GM23338 (cell line): ENCODE measurements around the gene NFATC3. TPM values are rescaled to one million over a fixed set of nuclear protein-coding genes. Genes with fewer than 3 reads are reported as not detected.
A peak's percentile ranks its signal among the peaks of the same experiment; 100 is the strongest.

Source experiments
- ATAC-seq: fragments of 200-7000 bp; cut with Tn5 transposase; 3 replicates; pipeline ENCODE4 v1.9.1; 2020
- DNase-seq: peaks from one replicate; pipeline ENCODE4 v3.0.0-alpha.2; 2015; ENCODE audit warnings: low spot score
- H2AFZ ChIP-seq: fragments of 200-600 bp; sonication (generic); 2 replicates; pipeline ENCODE4 v1.8.0; 2016; ENCODE audit warnings: antibody characterized with exemption, mild to moderate bottlenecking, moderate library complexity
- H3F3A ChIP-seq: fragments of 200-600 bp; sonication (generic); replicated peaks from 2 replicates; pipeline ENCODE4 v1.8.0; 2017; ENCODE audit warnings: antibody characterized with exemption, mixed run types, low read depth
- H3K27ac ChIP-seq: fragments of 200-600 bp; sonication (generic); 2 replicates; pipeline ENCODE4 v1.6.1; 2016; ENCODE audit warnings: low read depth
- H3K27me3 ChIP-seq: fragments of 200-600 bp; sonication (generic); 2 replicates; pipeline ENCODE4 v1.8.0; 2016; ENCODE audit warnings: mild to moderate bottlenecking, mixed run types, moderate library complexity; ENCODE audit not compliant: insufficient read depth
- H3K36me3 ChIP-seq: fragments of 200-600 bp; sonication (generic); 2 replicates; pipeline ENCODE4 v1.8.0; 2016; ENCODE audit warnings: mild to moderate bottlenecking; ENCODE audit not compliant: insufficient read depth
- H3K4me1 ChIP-seq: fragments of 200-600 bp; sonication (generic); 2 replicates; pipeline ENCODE4 v1.8.0; 2016; ENCODE audit warnings: mild to moderate bottlenecking, moderate library complexity; ENCODE audit not compliant: insufficient read depth
- H3K4me2 ChIP-seq: fragments of 200-600 bp; sonication (generic); 2 replicates; pipeline ENCODE4 v1.7.1; 2017; ENCODE audit warnings: mixed run types
- H3K4me3 ChIP-seq: fragments of 200-600 bp; sonication (generic); 2 replicates; pipeline ENCODE4 v1.6.1; 2016; ENCODE audit warnings: mixed run types
- H3K79me2 ChIP-seq: fragments of 200-600 bp; sonication (generic); replicated peaks from 2 replicates; pipeline ENCODE4 v1.8.0; 2017; ENCODE audit warnings: mild to moderate bottlenecking; ENCODE audit not compliant: insufficient read depth
- H3K9me2 ChIP-seq: fragments of 200-600 bp; sonication (generic); 2 replicates; pipeline ENCODE4 v1.8.0; 2017; ENCODE audit not compliant: insufficient read depth
- H4K20me1 ChIP-seq: fragments of 200-600 bp; sonication (generic); replicated peaks from 2 replicates; pipeline ENCODE4 v1.8.0; 2017; ENCODE audit warnings: mild to moderate bottlenecking; ENCODE audit not compliant: insufficient read depth
- H3K27ac Mint-ChIP-seq: 2 replicates; pipeline ENCODE4 v1.8.0; 2020; ENCODE audit warnings: inconsistent platforms, mild to moderate bottlenecking, moderate library complexity, mixed read lengths
- H3K27me3 Mint-ChIP-seq: 3 replicates; pipeline ENCODE4 v1.8.0; 2022; ENCODE audit warnings: low read depth, mild to moderate bottlenecking, moderate library complexity, mixed read lengths, inconsistent platforms; ENCODE audit not compliant: insufficient read depth, poor library complexity
- H3K36me3 Mint-ChIP-seq: 3 replicates; pipeline ENCODE4 v1.8.0; 2021; ENCODE audit warnings: low read depth, mild to moderate bottlenecking, inconsistent platforms, moderate library complexity, mixed read lengths
- H3K4me1 Mint-ChIP-seq: 3 replicates; pipeline ENCODE4 v1.8.0; 2020; ENCODE audit warnings: mild to moderate bottlenecking, inconsistent platforms, mixed read lengths
- H3K4me3 Mint-ChIP-seq: 3 replicates; pipeline ENCODE4 v1.8.0; 2021; ENCODE audit warnings: moderate library complexity, mild to moderate bottlenecking, inconsistent platforms, mixed read lengths
- H3K9me3 Mint-ChIP-seq: 3 replicates; pipeline ENCODE4 v1.8.0; 2020; ENCODE audit warnings: moderate library complexity, mild to moderate bottlenecking, inconsistent platforms, mixed read lengths
- EZH2phosphoT487 ChIP-seq: fragments of 200-600 bp; sonication (generic); IDR thresholded peaks from one replicate; pipeline ENCODE4 v1.8.1; 2018; ENCODE audit warnings: antibody characterized with exemption; ENCODE audit not compliant: unreplicated experiment
- POLR2AphosphoS5 ChIP-seq: IDR thresholded peaks from 2 replicates; pipeline ENCODE4 v1.6.1; 2016; ENCODE audit warnings: antibody characterized with exemption, low read depth
- STAT1 ChIP-seq: IDR thresholded peaks from one replicate; pipeline ENCODE4 v1.6.1; 2016; ENCODE audit warnings: antibody characterized with exemption; ENCODE audit not compliant: unreplicated experiment
- ZNF331 ChIP-seq: fragments of 250-450 bp; sonication (Bioruptor Pico); IDR thresholded peaks from 2 replicates; pipeline ENCODE4 v1.5.0; 2020; ENCODE audit warnings: low read depth, mild to moderate bottlenecking, moderate library complexity
- ZNF462 ChIP-seq: fragments of 250-450 bp; sonication (Bioruptor Pico); IDR thresholded peaks from 2 replicates; pipeline ENCODE4 v1.5.0; 2020; ENCODE audit warnings: mild to moderate bottlenecking, moderate library complexity
- polyA plus RNA-seq: library from polyadenylated mRNA; unstranded; fragments of >200 nt; fragmentation: Nextera tagmentation; extraction: Ambion mirVana; gene quantifications from 2 replicates; pipeline ENCODE4 v1.2.1, GENCODE V29; 2016
- total RNA-seq: library from RNA; depleted of rRNA; stranded (reverse); fragments of >200 nt; shearing (Covaris generic); gene quantifications from 2 replicates; pipeline ENCODE4 v1.2.3, GENCODE V29; 2014
- TF ChIP-seq, protein P1 (sequence below): IDR thresholded peaks from 2 replicates; pipeline ENCODE4 v1.6.1; 2016; ENCODE audit warnings: antibody characterized with exemption

NFATC3 gene
- total and polyA plus RNA-seq, 2 experiments from 2014 or later, result 9.2 to 40.9 TPM

GRCh38 chr16:68230176-68230571 is 145.0 kb downstream of the NFATC3 start:
- H2AFZ ChIP-seq, result no peak overlapping the region
- Mint-ChIP-seq H3K9me3 (no peaks in the 10 kb centered on the region; the same call in 2 of the 3 replicates), H3K4me3 (no peak overlapping the region), H3K27me3 (peaks cover 4% of the 10 kb centered on the region), H3K27ac (no peak overlapping the region), H3K4me1 (peaks cover 22% of the 10 kb centered on the region), H3K36me3 (peaks cover 46% of the 10 kb centered on the region)
- H3K79me2 ChIP-seq, result peaks cover 23% of the 10 kb centered on the region
- peaks cover 8% of the 10 kb centered on the region; the same call in 1 of the 2 replicates for H3K36me3 ChIP-seq
- peaks cover 14% of the 10 kb centered on the region for H3K4me1 ChIP-seq
- no peak overlapping the region for H3K27ac ChIP-seq
- TF ChIP-seq ZNF331 (CRISPR knock-in tag) (no peak), ZNF462 (CRISPR knock-in tag) (no peak), EZH2phosphoT487 (no peak), STAT1 (no peak), POLR2AphosphoS5 (peak; percentile 38)
- TF ChIP-seq, protein P1, sequence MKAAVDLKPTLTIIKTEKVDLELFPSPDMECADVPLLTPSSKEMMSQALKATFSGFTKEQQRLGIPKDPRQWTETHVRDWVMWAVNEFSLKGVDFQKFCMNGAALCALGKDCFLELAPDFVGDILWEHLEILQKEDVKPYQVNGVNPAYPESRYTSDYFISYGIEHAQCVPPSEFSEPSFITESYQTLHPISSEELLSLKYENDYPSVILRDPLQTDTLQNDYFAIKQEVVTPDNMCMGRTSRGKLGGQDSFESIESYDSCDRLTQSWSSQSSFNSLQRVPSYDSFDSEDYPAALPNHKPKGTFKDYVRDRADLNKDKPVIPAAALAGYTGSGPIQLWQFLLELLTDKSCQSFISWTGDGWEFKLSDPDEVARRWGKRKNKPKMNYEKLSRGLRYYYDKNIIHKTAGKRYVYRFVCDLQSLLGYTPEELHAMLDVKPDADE, result no peak
- no peak overlapping the region for H3K4me2 ChIP-seq
- no peaks in the 10 kb centered on the region for H3K9me2 ChIP-seq
- H4K20me1 ChIP-seq, result peaks cover 18% of the 10 kb centered on the region
- H3K4me3 ChIP-seq, result no peak overlapping the region
- peaks cover 13% of the 10 kb centered on the region for H3F3A ChIP-seq
- DNase-seq (no peak), ATAC-seq (no peak)
- no peaks in the 10 kb centered on the region for H3K27me3 ChIP-seq
